Colonic mucosa (tissue), 4 donors: ENCODE results near the gene DPH3. TPM values are rescaled to one million over a fixed set of nuclear protein-coding genes. Genes with fewer than 3 reads are reported as not detected.

Experiments
- DNase-seq: peaks from one replicate; pipeline ENCODE4 v3.0.0-alpha.2; 2020
- H3K27ac ChIP-seq: fragments of 200-600 bp; one replicate; pipeline ENCODE4 v1.8.0; 2021
- H3K27me3 ChIP-seq: fragments of 200-600 bp; one replicate; pipeline ENCODE4 v1.8.0; 2021
- H3K36me3 ChIP-seq: fragments of 200-600 bp; one replicate; pipeline ENCODE4 v1.8.0; 2021
- H3K4me1 ChIP-seq: fragments of 200-600 bp; one replicate; pipeline ENCODE4 v1.8.0; 2021; ENCODE audit warnings: mild to moderate bottlenecking
- H3K4me3 ChIP-seq: fragments of 200-600 bp; one replicate; pipeline ENCODE4 v1.8.0; 2021
- H3K9ac ChIP-seq, 2 donors: one replicate each; pipeline ENCODE4 v1.7.0; 2013; ENCODE audit warnings: control low read depth in 2 of 2, low read depth in 2 of 2, low read length in 2 of 2
- H3K9me3 ChIP-seq: fragments of 200-600 bp; one replicate; pipeline ENCODE4 v1.8.0; 2021
- intact Hi-C: fragments of 100-400 bp; cut with DNase I; formaldehyde crosslinking; loops from one replicate; pipeline ENCODE4 v1.14.1; 2022
- total RNA-seq, 2 donors: library from RNA; stranded (reverse); fragmentation: NEBNext Ultra II Directional in 1 of 2; extraction: Animal tissue kit (Norgen Biotek cat#: 25700) in 1 of 2; gene quantifications; one replicate each; pipeline ENCODE4 v1.2.1, GENCODE V29; 2021
- TF ChIP-seq, protein P1 (sequence below): fragments of 200-600 bp; IDR thresholded peaks from one replicate; pipeline ENCODE4 v1.8.0; 2022; ENCODE audit warnings: antibody characterized with exemption, mild to moderate bottlenecking
- donor health status: healthy.
- donor health status: DM: no; HTN: no; CAD: no.
- donor health status: DM: no; HTN: no; CAD: no.

The DPH3 gene
- total RNA-seq, 2 donors from 2014 or later: 15.4 to 23.4 TPM

DNA sequence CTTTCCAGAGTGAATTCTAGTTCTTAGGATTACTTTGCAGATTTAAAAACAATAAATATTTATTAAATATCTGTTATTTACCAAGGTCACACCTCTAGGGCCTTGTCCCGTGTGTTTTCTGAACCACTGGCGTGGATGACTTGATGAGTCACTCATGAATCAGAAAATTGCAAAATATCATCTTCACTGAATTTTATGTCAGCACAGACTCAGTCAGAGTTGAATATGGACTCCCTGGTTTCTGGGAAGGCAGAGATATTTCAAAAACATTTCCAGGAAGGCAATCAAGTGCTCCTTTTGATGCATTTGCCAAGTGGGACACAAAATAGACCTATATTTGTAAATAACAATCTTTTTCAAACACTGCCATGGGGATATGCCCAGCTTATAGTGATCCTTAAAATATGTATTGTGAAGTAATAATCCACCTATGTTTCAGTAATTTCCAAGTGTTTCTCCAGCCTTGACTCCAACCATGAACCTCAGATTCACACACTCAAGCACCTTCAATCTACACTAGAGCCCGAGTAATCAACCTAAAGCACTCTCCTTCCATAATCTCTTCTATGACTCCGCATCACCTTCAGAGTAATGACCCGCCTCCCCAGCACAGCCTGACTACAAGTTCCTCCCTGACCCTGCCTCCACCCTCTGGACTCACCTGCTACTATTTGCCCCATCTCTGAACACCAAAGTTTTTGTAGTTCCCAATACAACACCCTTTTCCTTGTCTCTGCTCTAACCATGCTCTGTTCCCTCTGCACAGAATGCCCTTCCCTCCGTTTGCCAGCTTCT, 24.3 kb downstream of the DPH3 start:
- intact Hi-C loops: loop anchor here (10.0 kb wide), 2 partner anchors 426 to 606 kb away; no protein-coding TSS in a partner anchor
- TF ChIP-seq, protein P1, sequence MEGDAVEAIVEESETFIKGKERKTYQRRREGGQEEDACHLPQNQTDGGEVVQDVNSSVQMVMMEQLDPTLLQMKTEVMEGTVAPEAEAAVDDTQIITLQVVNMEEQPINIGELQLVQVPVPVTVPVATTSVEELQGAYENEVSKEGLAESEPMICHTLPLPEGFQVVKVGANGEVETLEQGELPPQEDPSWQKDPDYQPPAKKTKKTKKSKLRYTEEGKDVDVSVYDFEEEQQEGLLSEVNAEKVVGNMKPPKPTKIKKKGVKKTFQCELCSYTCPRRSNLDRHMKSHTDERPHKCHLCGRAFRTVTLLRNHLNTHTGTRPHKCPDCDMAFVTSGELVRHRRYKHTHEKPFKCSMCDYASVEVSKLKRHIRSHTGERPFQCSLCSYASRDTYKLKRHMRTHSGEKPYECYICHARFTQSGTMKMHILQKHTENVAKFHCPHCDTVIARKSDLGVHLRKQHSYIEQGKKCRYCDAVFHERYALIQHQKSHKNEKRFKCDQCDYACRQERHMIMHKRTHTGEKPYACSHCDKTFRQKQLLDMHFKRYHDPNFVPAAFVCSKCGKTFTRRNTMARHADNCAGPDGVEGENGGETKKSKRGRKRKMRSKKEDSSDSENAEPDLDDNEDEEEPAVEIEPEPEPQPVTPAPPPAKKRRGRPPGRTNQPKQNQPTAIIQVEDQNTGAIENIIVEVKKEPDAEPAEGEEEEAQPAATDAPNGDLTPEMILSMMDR: no peak
- H3K27me3 ChIP-seq: no peaks in the 10 kb centered on the region
- H3K27ac ChIP-seq: no peak overlapping the region
- no peak overlapping the region for H3K4me3 ChIP-seq
- no peak for DNase-seq
- no peaks in the 10 kb centered on the region for H3K36me3 ChIP-seq
- H3K9ac ChIP-seq: no peak overlapping the region
- no peaks in the 10 kb centered on the region for H3K4me1 ChIP-seq
- H3K9me3 ChIP-seq: no peaks in the 10 kb centered on the region

DNA sequence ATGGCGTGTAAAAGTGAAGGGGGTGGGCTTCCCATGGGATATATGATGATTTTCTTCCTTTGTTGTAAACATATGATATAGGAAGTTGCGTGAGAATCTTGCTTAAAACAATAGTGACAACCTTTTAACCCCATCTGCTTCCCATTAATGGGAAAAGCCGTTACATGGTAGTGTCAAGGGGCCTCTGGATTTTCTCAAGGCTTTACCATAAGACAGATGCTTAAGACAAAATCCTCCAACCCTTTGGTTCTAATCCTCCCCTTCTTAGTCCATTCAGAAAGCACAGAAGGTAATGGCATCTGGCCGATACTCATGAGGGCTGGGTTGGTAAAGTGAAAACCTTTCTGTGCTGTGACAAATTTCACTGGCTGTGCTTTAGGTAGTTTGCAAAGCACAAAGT, 25.0 kb downstream of the DPH3 start:
- Histone ChIP-seq H3K4me1 (no peaks in the 10 kb centered on the region), H3K4me3 (no peak overlapping the region), H3K9ac (no peak overlapping the region), H3K9me3 (no peaks in the 10 kb centered on the region), H3K27ac (no peak overlapping the region), H3K27me3 (no peaks in the 10 kb centered on the region), H3K36me3 (no peaks in the 10 kb centered on the region)
- no peak for DNase-seq
- TF ChIP-seq, protein P1: no peak
- intact Hi-C loops: loop anchor here (10.0 kb wide), 2 partner anchors 425 to 605 kb away; no protein-coding TSS in a partner anchor

DNA sequence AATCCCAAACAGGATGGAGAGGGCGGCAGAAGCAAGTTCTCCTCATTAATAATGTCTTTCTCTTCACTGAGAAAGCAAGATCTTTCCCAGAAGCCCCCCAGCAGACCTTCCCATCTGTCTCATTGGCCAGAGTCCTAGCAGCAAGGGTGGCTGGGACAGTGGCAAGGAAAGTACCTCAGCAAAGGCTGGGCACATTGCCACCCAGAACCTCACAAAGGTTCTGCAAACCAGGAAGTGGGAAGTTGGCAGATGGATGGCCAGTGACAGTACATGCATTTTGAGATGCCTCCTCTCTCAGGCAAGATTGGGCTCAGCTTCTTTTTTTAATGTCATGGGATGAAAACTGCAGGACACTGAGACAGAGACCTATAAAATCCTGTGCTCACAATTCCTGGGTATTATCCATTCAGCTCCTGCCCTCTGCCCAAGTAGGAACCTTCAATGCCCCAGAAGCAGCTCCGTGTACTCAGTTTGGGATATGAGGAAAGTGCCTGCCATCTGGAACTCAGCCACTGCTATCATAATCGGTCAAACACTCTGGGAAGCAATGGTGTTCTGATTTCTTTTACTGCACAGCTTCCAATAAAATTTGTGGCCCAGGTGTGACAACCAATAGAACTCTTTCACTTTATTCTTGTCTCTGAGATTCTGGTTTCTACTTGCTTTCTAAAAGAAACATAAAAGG, 25.5 kb downstream of the DPH3 start:
- H3K9ac ChIP-seq: no peak overlapping the region
- H3K9me3 ChIP-seq: no peaks in the 10 kb centered on the region
- H3K4me3 ChIP-seq: no peak overlapping the region
- H3K36me3 ChIP-seq: no peaks in the 10 kb centered on the region
- DNase-seq: no peak
- H3K4me1 ChIP-seq: no peaks in the 10 kb centered on the region
- H3K27me3 ChIP-seq: no peaks in the 10 kb centered on the region
- TF ChIP-seq, protein P1: no peak
- intact Hi-C loops: no loop called here
- no peak overlapping the region for H3K27ac ChIP-seq

DNA sequence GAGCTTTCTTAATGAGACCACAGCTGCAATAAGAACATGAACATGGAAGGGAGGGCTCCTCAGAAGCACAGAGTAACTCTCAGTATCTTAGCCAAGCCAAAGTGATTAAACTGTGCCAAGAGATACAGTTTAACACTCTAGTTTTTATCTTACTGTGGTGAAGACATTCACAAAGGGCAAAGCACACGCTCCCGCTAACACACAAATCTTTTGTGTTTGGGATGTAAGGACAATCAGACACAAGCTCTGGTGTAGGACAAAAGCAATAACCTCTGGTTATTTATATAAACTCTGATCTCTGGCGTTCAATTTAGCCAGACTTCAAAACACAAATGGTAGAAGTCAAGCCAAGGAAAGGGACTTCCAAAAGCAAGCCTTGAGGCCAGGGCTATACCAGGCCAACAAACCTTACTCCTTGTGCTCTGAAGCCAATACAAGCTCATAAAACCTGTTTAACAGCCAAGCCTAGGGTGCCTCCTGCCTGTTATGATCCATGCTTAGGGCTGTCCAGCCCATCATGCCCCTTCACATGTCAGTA, 27.8 kb downstream of the DPH3 start:
- Histone ChIP-seq H3K27me3 (no peaks in the 10 kb centered on the region), H3K27ac (no peak overlapping the region), H3K36me3 (no peaks in the 10 kb centered on the region), H3K4me3 (no peak overlapping the region), H3K9ac (no peak overlapping the region), H3K9me3 (no peaks in the 10 kb centered on the region), H3K4me1 (no peaks in the 10 kb centered on the region)
- no peak for DNase-seq
- intact Hi-C loops: no loop called here
- TF ChIP-seq, protein P1: no peak

DNA sequence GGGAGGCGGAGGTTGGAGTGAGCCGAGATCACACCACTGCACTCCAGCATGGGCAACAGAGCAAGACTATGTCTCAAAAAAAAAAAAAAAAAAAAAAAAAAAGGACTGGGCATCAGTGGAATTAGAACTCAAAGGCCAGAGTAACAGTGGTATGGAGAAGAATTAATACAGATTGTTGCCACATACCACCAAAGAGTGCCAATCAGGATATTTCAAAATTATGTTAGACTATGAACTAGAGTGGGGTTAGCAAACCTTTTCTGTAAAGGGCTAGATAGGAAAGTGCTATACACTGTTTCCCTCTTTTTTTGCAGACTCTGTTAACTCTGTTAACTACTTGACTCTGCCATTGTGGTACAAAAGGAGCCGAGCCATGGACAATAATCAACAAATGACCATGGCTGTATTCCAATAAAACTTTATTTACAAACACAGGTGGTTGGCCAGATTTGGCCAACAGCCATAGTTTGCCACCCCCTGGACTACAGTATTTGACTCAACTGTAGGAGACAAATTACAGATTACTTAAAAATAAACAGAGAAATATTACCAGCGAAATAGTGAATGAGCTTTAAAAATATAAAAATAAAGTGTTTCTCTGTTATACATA, 28.6 kb downstream of the DPH3 start:
- H3K9me3 ChIP-seq: no peaks in the 10 kb centered on the region

More for the DNA sequence above, 28.6 kb downstream of the DPH3 start:
- intact Hi-C loops: no loop called here
- Histone ChIP-seq H3K4me1 (no peaks in the 10 kb centered on the region), H3K27ac (no peak overlapping the region), H3K9ac (no peak overlapping the region), H3K4me3 (no peak overlapping the region), H3K27me3 (no peaks in the 10 kb centered on the region), H3K36me3 (no peaks in the 10 kb centered on the region)
- no peak for DNase-seq
- TF ChIP-seq, protein P1: no peak
